WERI-Rb-1 (cell line): ENCODE data around the gene SYCP2.

Source experiments
- DNase-seq: peaks from one replicate; pipeline ENCODE4 v3.0.0-alpha.2; 2020
- H3K27ac ChIP-seq: fragments of 250-450 bp; sonication (Bioruptor Pico); 2 replicates; pipeline ENCODE4 v1.5.1; 2020; ENCODE audit warnings: mild to moderate bottlenecking, moderate library complexity
- H3K27me3 ChIP-seq: fragments of 250-450 bp; sonication (Bioruptor Pico); 2 replicates; pipeline ENCODE4 v1.5.1; 2021; ENCODE audit warnings: mild to moderate bottlenecking, low read depth, moderate library complexity; ENCODE audit not compliant: insufficient read depth, severe bottlenecking
- H3K36me3 ChIP-seq: fragments of 250-450 bp; sonication (Bioruptor Pico); 2 replicates; pipeline ENCODE4 v1.5.1; 2020; ENCODE audit warnings: mild to moderate bottlenecking, moderate library complexity
- H3K4me3 ChIP-seq: 2 replicates; pipeline ENCODE4 v1.5.1; 2011; ENCODE audit warnings: low read depth, mild to moderate bottlenecking, control low read depth, low read length
- H3K9me3 ChIP-seq: fragments of 250-450 bp; sonication (Bioruptor Pico); 2 replicates; pipeline ENCODE4 v1.5.1; 2021; ENCODE audit warnings: mild to moderate bottlenecking, moderate library complexity; ENCODE audit not compliant: severe bottlenecking
- TF ChIP-seq, protein P1 (sequence below): IDR thresholded peaks from 2 replicates; pipeline ENCODE4 v1.5.1; 2011; ENCODE audit warnings: low read depth, mild to moderate bottlenecking, control low read depth, inconsistent platforms, low read length

The SYCP2 gene

DNA sequence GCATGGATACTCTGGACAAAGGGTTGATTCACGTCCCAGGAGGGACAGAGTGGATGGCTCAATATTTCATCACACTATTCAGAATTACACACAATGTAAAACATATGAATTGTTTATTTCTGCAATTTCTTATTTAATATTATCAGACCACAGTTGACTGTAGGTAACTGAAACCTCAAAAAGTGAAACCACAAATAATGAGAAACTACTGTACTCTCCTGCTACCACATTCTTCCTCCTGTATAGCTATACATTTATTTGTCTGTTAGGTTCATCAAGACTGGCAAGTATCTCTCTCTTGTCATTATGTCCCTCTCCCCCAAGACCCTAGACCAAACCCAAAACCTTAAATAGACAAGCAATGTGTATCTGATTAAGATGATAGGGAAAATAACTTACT is 60.0 kb downstream of the SYCP2 start:
- Histone ChIP-seq H3K27me3 (peaks cover 24% of the 10 kb centered on the region), H3K36me3 (no peaks in the 10 kb centered on the region), H3K9me3 (no peaks in the 10 kb centered on the region), H3K4me3 (no peak overlapping the region), H3K27ac (no peak overlapping the region)
- TF ChIP-seq, protein P1, sequence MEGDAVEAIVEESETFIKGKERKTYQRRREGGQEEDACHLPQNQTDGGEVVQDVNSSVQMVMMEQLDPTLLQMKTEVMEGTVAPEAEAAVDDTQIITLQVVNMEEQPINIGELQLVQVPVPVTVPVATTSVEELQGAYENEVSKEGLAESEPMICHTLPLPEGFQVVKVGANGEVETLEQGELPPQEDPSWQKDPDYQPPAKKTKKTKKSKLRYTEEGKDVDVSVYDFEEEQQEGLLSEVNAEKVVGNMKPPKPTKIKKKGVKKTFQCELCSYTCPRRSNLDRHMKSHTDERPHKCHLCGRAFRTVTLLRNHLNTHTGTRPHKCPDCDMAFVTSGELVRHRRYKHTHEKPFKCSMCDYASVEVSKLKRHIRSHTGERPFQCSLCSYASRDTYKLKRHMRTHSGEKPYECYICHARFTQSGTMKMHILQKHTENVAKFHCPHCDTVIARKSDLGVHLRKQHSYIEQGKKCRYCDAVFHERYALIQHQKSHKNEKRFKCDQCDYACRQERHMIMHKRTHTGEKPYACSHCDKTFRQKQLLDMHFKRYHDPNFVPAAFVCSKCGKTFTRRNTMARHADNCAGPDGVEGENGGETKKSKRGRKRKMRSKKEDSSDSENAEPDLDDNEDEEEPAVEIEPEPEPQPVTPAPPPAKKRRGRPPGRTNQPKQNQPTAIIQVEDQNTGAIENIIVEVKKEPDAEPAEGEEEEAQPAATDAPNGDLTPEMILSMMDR: no peak
- no peak for DNase-seq

DNA sequence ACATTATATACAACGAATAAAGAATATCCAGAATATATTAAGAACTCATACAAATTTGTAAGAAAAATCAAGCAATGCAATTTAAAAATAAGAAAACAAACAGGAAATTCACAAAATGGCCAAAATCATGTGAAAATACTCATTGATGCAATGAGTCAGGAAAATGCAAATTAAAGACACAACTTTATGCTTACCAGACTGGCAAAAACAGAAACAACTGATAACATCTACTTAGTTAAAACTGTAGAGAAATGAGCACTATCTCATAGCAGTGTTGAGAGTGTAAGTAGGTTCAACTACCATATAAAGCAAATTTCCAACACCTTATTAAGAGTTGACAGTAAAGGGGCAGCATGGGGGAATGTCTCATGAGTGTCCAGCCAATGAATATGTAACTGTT is 62.3 kb downstream of the SYCP2 start:
- H3K27ac ChIP-seq: no peak overlapping the region
- no peaks in the 10 kb centered on the region for H3K36me3 ChIP-seq
- H3K4me3 ChIP-seq: no peak overlapping the region
- peaks cover 31% of the 10 kb centered on the region for H3K27me3 ChIP-seq
- TF ChIP-seq, protein P1: no peak
- no peak for DNase-seq
- no peaks in the 10 kb centered on the region for H3K9me3 ChIP-seq

DNA sequence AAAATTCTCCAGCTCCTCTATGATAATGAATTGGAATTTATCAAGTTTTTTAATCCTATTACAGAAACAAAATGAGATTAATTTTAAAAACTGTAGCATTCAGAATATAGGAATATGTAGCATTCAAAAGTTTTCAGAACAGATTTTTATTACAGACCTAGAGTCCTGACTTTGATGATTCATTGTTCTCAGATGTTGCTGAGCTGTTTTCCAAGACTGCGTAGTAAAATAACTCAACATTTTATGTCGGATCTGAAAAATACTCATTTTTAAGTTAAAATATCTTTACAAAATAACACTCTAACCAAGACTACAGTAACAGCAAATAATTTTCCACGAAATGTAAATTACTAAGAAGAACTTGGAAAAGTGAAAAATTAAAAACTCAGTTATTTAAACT is 67.1 kb downstream of the SYCP2 start:
- H3K4me3 ChIP-seq: no peak overlapping the region
- H3K27ac ChIP-seq: no peak overlapping the region
- H3K27me3 ChIP-seq: peaks cover 36% of the 10 kb centered on the region
- no peak for DNase-seq
- no peaks in the 10 kb centered on the region for H3K36me3 ChIP-seq
- TF ChIP-seq, protein P1: no peak
- H3K9me3 ChIP-seq: no peaks in the 10 kb centered on the region

DNA sequence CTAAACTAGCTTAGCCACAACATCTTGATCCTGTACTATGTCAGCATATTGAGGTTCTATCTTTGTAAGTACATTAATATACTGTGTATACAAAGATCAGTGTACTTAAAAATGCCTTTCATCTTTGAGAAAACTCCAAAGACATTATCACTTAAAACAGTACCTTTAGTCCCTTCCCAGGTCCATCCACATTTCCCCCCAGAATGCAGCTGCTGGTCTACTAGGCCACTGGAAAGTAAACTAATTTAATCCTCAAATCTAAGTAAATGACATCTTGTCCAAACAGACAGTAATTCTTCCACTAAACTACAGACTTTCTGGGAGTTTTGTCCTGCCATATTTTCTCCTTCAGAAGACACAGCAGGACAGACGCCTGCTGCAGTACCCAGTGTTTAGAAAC is 68.7 kb downstream of the SYCP2 start:
- H3K27me3 ChIP-seq: peaks cover 40% of the 10 kb centered on the region
- no peak overlapping the region for H3K27ac ChIP-seq
- H3K9me3 ChIP-seq: no peaks in the 10 kb centered on the region
- H3K36me3 ChIP-seq: no peaks in the 10 kb centered on the region
- no peak for DNase-seq
- TF ChIP-seq, protein P1: no peak
- no peak overlapping the region for H3K4me3 ChIP-seq

DNA sequence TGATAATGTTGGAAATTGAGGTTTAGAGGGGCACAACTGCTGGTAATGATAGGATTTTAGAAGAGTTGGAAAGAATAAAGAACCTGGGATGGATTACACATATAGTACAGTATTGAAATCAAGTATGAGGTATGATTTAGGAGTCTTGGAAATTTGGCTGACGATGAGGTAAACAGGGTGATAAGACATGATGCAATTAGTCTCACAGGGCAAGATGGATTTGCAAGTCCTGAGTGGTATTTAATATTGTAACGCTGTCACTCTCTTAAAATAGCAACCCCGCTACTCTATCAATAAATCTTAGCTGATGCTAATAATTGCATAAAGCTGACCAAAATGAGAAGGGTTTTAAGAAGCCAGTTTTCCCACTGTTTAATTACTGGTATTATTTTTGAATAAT is 70.4 kb downstream of the SYCP2 start:
- Histone ChIP-seq H3K27me3 (peaks cover 32% of the 10 kb centered on the region), H3K27ac (no peak overlapping the region), H3K9me3 (no peaks in the 10 kb centered on the region), H3K4me3 (no peak overlapping the region), H3K36me3 (no peaks in the 10 kb centered on the region)
- TF ChIP-seq, protein P1: no peak
- no peak for DNase-seq

DNA sequence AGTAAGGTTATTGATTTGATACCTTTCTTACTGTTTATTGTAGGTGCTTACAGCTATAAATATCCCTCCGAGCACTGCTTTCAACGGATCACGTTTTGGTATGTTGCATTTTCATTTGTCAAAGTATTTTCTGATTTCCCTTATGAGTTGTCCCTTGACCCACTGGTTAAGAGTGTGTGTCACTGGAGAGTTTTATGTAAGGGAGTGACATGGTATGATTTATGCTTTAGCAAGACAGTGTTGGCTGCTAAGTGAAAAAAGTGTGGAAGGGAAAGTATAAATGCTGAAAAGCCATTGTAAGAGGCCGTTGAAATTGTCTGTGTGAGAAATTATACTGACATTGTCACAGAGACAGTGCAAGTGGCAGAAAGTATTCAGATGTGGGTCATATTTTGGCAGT is 72.0 kb downstream of the SYCP2 start:
- Histone ChIP-seq H3K27ac (no peak overlapping the region), H3K27me3 (peaks cover 29% of the 10 kb centered on the region), H3K9me3 (no peaks in the 10 kb centered on the region), H3K36me3 (no peaks in the 10 kb centered on the region), H3K4me3 (no peak overlapping the region)
- DNase-seq: no peak
- TF ChIP-seq, protein P1: no peak
